ENCODE measurements around the gene MON2.
"Not testable (repeated sequence)": the region's sequence is repeated elsewhere in the genome, so short reads cannot be mapped to it uniquely, and the experiment has no call there.

MON2 gene

GRCh38 chr12:62484233-62484632, 17.6 kb downstream of the MON2 start:
- Histone ChIP-seq H3K4me1 (ENCODE audit: control insufficient read depth, insufficient read depth, low read length) (no peaks in the 10 kb centered on the region), H3K27me3 (ENCODE audit: control insufficient read depth, insufficient read depth, low read length) (no peaks in the 10 kb centered on the region), H3K36me3 (ENCODE audit: insufficient read depth, low read length) (peaks cover 3% of the 10 kb centered on the region), H3K9ac (ENCODE audit: low read depth, low read length) (no peak overlapping the region), H3K4me2 (ENCODE audit: low read length) (no peak overlapping the region), H3K4me3 (ENCODE audit: low read length) (no peak overlapping the region), H3K9me3 (replicated peaks; ENCODE audit: low read length) (no peaks in the 10 kb centered on the region)

- no peak overlapping the region for H3K9ac ChIP-seq (ENCODE audit: low read depth, low read length)
- no peak overlapping the region for H3K4me2 ChIP-seq (ENCODE audit: low read length)
- H3K4me3 ChIP-seq (ENCODE audit: low read length) = no peak overlapping the region
- H3K4me1 ChIP-seq (ENCODE audit: control insufficient read depth, insufficient read depth, low read length) = no peaks in the 10 kb centered on the region
- H3K27me3 ChIP-seq (ENCODE audit: control insufficient read depth, insufficient read depth, low read length) = no peaks in the 10 kb centered on the region
- no peaks in the 10 kb centered on the region for H3K9me3 ChIP-seq (replicated peaks; ENCODE audit: low read length)
- H3K36me3 ChIP-seq (ENCODE audit: insufficient read depth, low read length) = peaks cover 42% of the 10 kb centered on the region
Observed at GRCh38 chr12:62505786-62506185, 39.2 kb downstream of the MON2 start.

GRCh38 chr12:62512901-62513300, 46.3 kb downstream of the MON2 start:
- Histone ChIP-seq H3K9me3 (replicated peaks; ENCODE audit: low read length) (no peaks in the 10 kb centered on the region), H3K36me3 (ENCODE audit: insufficient read depth, low read length) (peaks cover 35% of the 10 kb centered on the region), H3K4me3 (ENCODE audit: low read length) (no peak overlapping the region), H3K9ac (ENCODE audit: low read depth, low read length) (no peak overlapping the region), H3K27me3 (ENCODE audit: control insufficient read depth, insufficient read depth, low read length) (no peaks in the 10 kb centered on the region), H3K4me2 (ENCODE audit: low read length) (no peak overlapping the region), H3K4me1 (ENCODE audit: control insufficient read depth, insufficient read depth, low read length) (no peaks in the 10 kb centered on the region)

GRCh38 chr12:62514080-62514479, 47.5 kb downstream of the MON2 start:
- not testable (repeated sequence) for H3K9me3 ChIP-seq (replicated peaks; ENCODE audit: low read length); H3K27me3 ChIP-seq (ENCODE audit: control insufficient read depth, insufficient read depth, low read length); H3K4me3 ChIP-seq (ENCODE audit: low read length); H3K4me2 ChIP-seq (ENCODE audit: low read length); H3K4me1 ChIP-seq (ENCODE audit: control insufficient read depth, insufficient read depth, low read length); H3K9ac ChIP-seq (ENCODE audit: low read depth, low read length)
- H3K36me3 ChIP-seq (ENCODE audit: insufficient read depth, low read length) = peaks cover 33% of the 10 kb centered on the region

GRCh38 chr12:62516927-62517326, 50.3 kb downstream of the MON2 start:
- H3K27me3 ChIP-seq (ENCODE audit: control insufficient read depth, insufficient read depth, low read length) = no peaks in the 10 kb centered on the region
- H3K9ac ChIP-seq (ENCODE audit: low read depth, low read length) = no peak overlapping the region
- no peaks in the 10 kb centered on the region for H3K9me3 ChIP-seq (replicated peaks; ENCODE audit: low read length)
- H3K4me2 ChIP-seq (ENCODE audit: low read length) = no peak overlapping the region
- H3K4me1 ChIP-seq (ENCODE audit: control insufficient read depth, insufficient read depth, low read length) = no peaks in the 10 kb centered on the region
- H3K4me3 ChIP-seq (ENCODE audit: low read length) = no peak overlapping the region
- peaks cover 19% of the 10 kb centered on the region for H3K36me3 ChIP-seq (ENCODE audit: insufficient read depth, low read length)

- H3K27me3 ChIP-seq (ENCODE audit: control insufficient read depth, insufficient read depth, low read length) = no peaks in the 10 kb centered on the region
- H3K9me3 ChIP-seq (replicated peaks; ENCODE audit: low read length) = no peaks in the 10 kb centered on the region
Observed at GRCh38 chr12:62517887-62518286, 51.3 kb downstream of the MON2 start.

GRCh38 chr12:62519043-62519442, 52.4 kb downstream of the MON2 start:
- Histone ChIP-seq H3K27me3 (ENCODE audit: control insufficient read depth, insufficient read depth, low read length) (no peaks in the 10 kb centered on the region), H3K4me1 (ENCODE audit: control insufficient read depth, insufficient read depth, low read length) (no peaks in the 10 kb centered on the region)

More at GRCh38 chr12:62517887-62518286, 51.3 kb downstream of the MON2 start:
- no peak overlapping the region for H3K9ac ChIP-seq (ENCODE audit: low read depth, low read length)
- no peaks in the 10 kb centered on the region for H3K4me1 ChIP-seq (ENCODE audit: control insufficient read depth, insufficient read depth, low read length)
- H3K4me3 ChIP-seq (ENCODE audit: low read length) = no peak overlapping the region
- peaks cover 12% of the 10 kb centered on the region for H3K36me3 ChIP-seq (ENCODE audit: insufficient read depth, low read length)
- no peak overlapping the region for H3K4me2 ChIP-seq (ENCODE audit: low read length)

GRCh38 chr12:62520361-62520760, 53.7 kb downstream of the MON2 start:
- Histone ChIP-seq H3K4me1 (ENCODE audit: control insufficient read depth, insufficient read depth, low read length) (no peaks in the 10 kb centered on the region), H3K9me3 (replicated peaks; ENCODE audit: low read length) (no peaks in the 10 kb centered on the region), H3K27me3 (ENCODE audit: control insufficient read depth, insufficient read depth, low read length) (no peaks in the 10 kb centered on the region), H3K4me3 (ENCODE audit: low read length) (no peak overlapping the region), H3K4me2 (ENCODE audit: low read length) (no peak overlapping the region), H3K36me3 (ENCODE audit: insufficient read depth, low read length) (peaks cover 11% of the 10 kb centered on the region), H3K9ac (ENCODE audit: low read depth, low read length) (no peak overlapping the region)

More at GRCh38 chr12:62519043-62519442, 52.4 kb downstream of the MON2 start:
- Histone ChIP-seq H3K4me2 (ENCODE audit: low read length) (no peak overlapping the region), H3K9ac (ENCODE audit: low read depth, low read length) (no peak overlapping the region), H3K36me3 (ENCODE audit: insufficient read depth, low read length) (peaks cover 17% of the 10 kb centered on the region), H3K9me3 (replicated peaks; ENCODE audit: low read length) (no peaks in the 10 kb centered on the region), H3K4me3 (ENCODE audit: low read length) (no peak overlapping the region)

GRCh38 chr12:62522984-62523383, 56.4 kb downstream of the MON2 start:
- Histone ChIP-seq H3K36me3 (ENCODE audit: insufficient read depth, low read length) (peaks cover 16% of the 10 kb centered on the region), H3K9ac (ENCODE audit: low read depth, low read length) (no peak overlapping the region), H3K9me3 (replicated peaks; ENCODE audit: low read length) (no peaks in the 10 kb centered on the region), H3K27me3 (ENCODE audit: control insufficient read depth, insufficient read depth, low read length) (no peaks in the 10 kb centered on the region), H3K4me1 (ENCODE audit: control insufficient read depth, insufficient read depth, low read length) (no peaks in the 10 kb centered on the region), H3K4me3 (ENCODE audit: low read length) (no peak overlapping the region), H3K4me2 (ENCODE audit: low read length) (no peak overlapping the region)

- Histone ChIP-seq H3K4me1 (ENCODE audit: control insufficient read depth, insufficient read depth, low read length) (no peaks in the 10 kb centered on the region), H3K27me3 (ENCODE audit: control insufficient read depth, insufficient read depth, low read length) (no peaks in the 10 kb centered on the region), H3K4me3 (ENCODE audit: low read length) (no peak overlapping the region), H3K9ac (ENCODE audit: low read depth, low read length) (no peak overlapping the region), H3K4me2 (ENCODE audit: low read length) (no peak overlapping the region), H3K9me3 (replicated peaks; ENCODE audit: low read length) (no peaks in the 10 kb centered on the region), H3K36me3 (ENCODE audit: insufficient read depth, low read length) (peaks cover 17% of the 10 kb centered on the region)
Observed at GRCh38 chr12:62523619-62524018, 57.0 kb downstream of the MON2 start.

- peaks cover 16% of the 10 kb centered on the region for H3K36me3 ChIP-seq (ENCODE audit: insufficient read depth, low read length)
- H3K4me1 ChIP-seq (ENCODE audit: control insufficient read depth, insufficient read depth, low read length) = no peaks in the 10 kb centered on the region
- no peaks in the 10 kb centered on the region for H3K27me3 ChIP-seq (ENCODE audit: control insufficient read depth, insufficient read depth, low read length)
- no peak overlapping the region for H3K4me2 ChIP-seq (ENCODE audit: low read length)
- no peaks in the 10 kb centered on the region for H3K9me3 ChIP-seq (replicated peaks; ENCODE audit: low read length)
- no peak overlapping the region for H3K9ac ChIP-seq (ENCODE audit: low read depth, low read length)
- no peak overlapping the region for H3K4me3 ChIP-seq (ENCODE audit: low read length)
Observed at GRCh38 chr12:62525271-62525670, 58.6 kb downstream of the MON2 start.

GRCh38 chr12:62530596-62530995, 64.0 kb downstream of the MON2 start:
- Histone ChIP-seq H3K36me3 (ENCODE audit: insufficient read depth, low read length) (peaks cover 23% of the 10 kb centered on the region), H3K9me3 (replicated peaks; ENCODE audit: low read length) (no peaks in the 10 kb centered on the region), H3K27me3 (ENCODE audit: control insufficient read depth, insufficient read depth, low read length) (no peaks in the 10 kb centered on the region), H3K4me2 (ENCODE audit: low read length) (no peak overlapping the region), H3K9ac (ENCODE audit: low read depth, low read length) (no peak overlapping the region), H3K4me3 (ENCODE audit: low read length) (no peak overlapping the region), H3K4me1 (ENCODE audit: control insufficient read depth, insufficient read depth, low read length) (peaks cover 6% of the 10 kb centered on the region)
